Osteoblast (primary cell): Measurements from ENCODE around the gene CFAP161. TPM values are rescaled to one million over a fixed set of nuclear protein-coding genes. Genes with fewer than 3 reads are reported as not detected.
"Not testable (repeated sequence)": the region's sequence is repeated elsewhere in the genome, so short reads cannot be mapped to it uniquely, and the experiment has no call there.

Experiments
- DNase-seq: peaks from one replicate; pipeline ENCODE4 v3.0.0; 2011; ENCODE audit warnings: low spot score, mixed read lengths; ENCODE audit not compliant: insufficient read length; ENCODE audit errors: missing footprints
- H2AFZ ChIP-seq: 2 replicates; pipeline ENCODE4 v1.6.0; 2011; ENCODE audit warnings: mild to moderate bottlenecking, low read length
- H3K27ac ChIP-seq: 2 replicates; pipeline ENCODE4 v1.5.1; 2011; ENCODE audit warnings: mild to moderate bottlenecking, low read depth, low read length, moderate library complexity
- H3K27me3 ChIP-seq: 2 replicates; pipeline ENCODE4 v1.6.0; 2012; ENCODE audit warnings: mild to moderate bottlenecking, control low read depth, inconsistent platforms, low read length, moderate library complexity; ENCODE audit not compliant: insufficient read depth
- H3K36me3 ChIP-seq: 2 replicates; pipeline ENCODE4 v1.5.1; 2011; ENCODE audit warnings: mild to moderate bottlenecking, low read length, control low read depth, moderate library complexity; ENCODE audit not compliant: insufficient read depth
- H3K4me1 ChIP-seq: 2 replicates; pipeline ENCODE4 v1.5.1; 2011; ENCODE audit warnings: mild to moderate bottlenecking, low read length, control low read depth, moderate library complexity; ENCODE audit not compliant: insufficient read depth
- H3K4me2 ChIP-seq: 2 replicates; pipeline ENCODE4 v1.6.0; 2011; ENCODE audit warnings: mild to moderate bottlenecking, low read length; ENCODE audit not compliant: insufficient read depth
- H3K4me3 ChIP-seq: fragments of 200-600 bp; sonication (generic); 3 replicates; pipeline ENCODE4 v1.5.1; 2012; ENCODE audit warnings: mild to moderate bottlenecking, low read length, inconsistent platforms; ENCODE audit not compliant: insufficient read depth
- H3K79me2 ChIP-seq: 2 replicates; pipeline ENCODE4 v1.6.0; 2012; ENCODE audit warnings: mild to moderate bottlenecking, low read length, control low read depth, inconsistent platforms; ENCODE audit not compliant: insufficient read depth
- H3K9me3 ChIP-seq: 2 replicates; pipeline ENCODE4 v1.5.1; 2011; ENCODE audit warnings: low read depth, low read length, control low read depth
- H4K20me1 ChIP-seq: 2 replicates; pipeline ENCODE4 v1.6.0; 2012; ENCODE audit warnings: mild to moderate bottlenecking, low read length, control low read depth; ENCODE audit not compliant: insufficient read depth
- CTCF ChIP-seq: IDR thresholded peaks from 2 replicates; pipeline ENCODE4 v1.5.1; 2011; ENCODE audit warnings: mild to moderate bottlenecking, low read depth, low read length, moderate library complexity; ENCODE audit errors: extremely low read depth
- total RNA-seq: library from RNA; depleted of rRNA; stranded (reverse); fragments of >200 nt; gene quantifications from 2 replicates; pipeline ENCODE4 v1.2.3, GENCODE V29; 2012

Gene CFAP161
- total RNA-seq, 1 donor = under 0.01 TPM

DNA sequence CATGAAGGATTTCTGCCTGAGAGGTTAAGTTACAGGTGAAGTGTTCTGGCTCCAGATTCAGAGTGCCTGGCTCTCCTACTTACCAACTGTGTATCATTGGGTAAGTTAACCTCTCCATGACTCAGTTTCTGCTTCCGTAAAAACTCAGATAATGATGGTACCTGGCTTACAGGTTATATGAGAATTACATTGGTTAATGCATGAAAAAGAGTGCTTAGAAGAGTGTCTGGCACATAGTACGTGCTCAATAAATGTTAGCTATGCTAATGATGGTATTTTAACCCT is 23.8 kb downstream of the CFAP161 start:
- no peaks in the 10 kb centered on the region for H3K36me3 ChIP-seq
- H3K4me3 ChIP-seq = no peak overlapping the region
- no peak for TF ChIP-seq CTCF
- no peaks in the 10 kb centered on the region for H3K27me3 ChIP-seq
- H4K20me1 ChIP-seq = no peaks in the 10 kb centered on the region
- peaks cover 17% of the 10 kb centered on the region for H3K4me1 ChIP-seq
- H3K79me2 ChIP-seq = no peaks in the 10 kb centered on the region
- peak; percentile 21 for DNase-seq
- H2AFZ ChIP-seq = no peak overlapping the region
- H3K4me2 ChIP-seq = no peak overlapping the region
- no peak overlapping the region for H3K27ac ChIP-seq
- no peaks in the 10 kb centered on the region for H3K9me3 ChIP-seq

- H3K4me2 ChIP-seq, H3K27me3 ChIP-seq, H4K20me1 ChIP-seq, H3K36me3 ChIP-seq, H3K79me2 ChIP-seq, H3K27ac ChIP-seq, H3K4me3 ChIP-seq, H3K9me3 ChIP-seq, H2AFZ ChIP-seq, DNase-seq: not testable (repeated sequence)
- peaks cover 14% of the 10 kb centered on the region for H3K4me1 ChIP-seq
Observed at GRCh38 chr15:81158561-81158960, 24.5 kb downstream of the CFAP161 start.

DNA sequence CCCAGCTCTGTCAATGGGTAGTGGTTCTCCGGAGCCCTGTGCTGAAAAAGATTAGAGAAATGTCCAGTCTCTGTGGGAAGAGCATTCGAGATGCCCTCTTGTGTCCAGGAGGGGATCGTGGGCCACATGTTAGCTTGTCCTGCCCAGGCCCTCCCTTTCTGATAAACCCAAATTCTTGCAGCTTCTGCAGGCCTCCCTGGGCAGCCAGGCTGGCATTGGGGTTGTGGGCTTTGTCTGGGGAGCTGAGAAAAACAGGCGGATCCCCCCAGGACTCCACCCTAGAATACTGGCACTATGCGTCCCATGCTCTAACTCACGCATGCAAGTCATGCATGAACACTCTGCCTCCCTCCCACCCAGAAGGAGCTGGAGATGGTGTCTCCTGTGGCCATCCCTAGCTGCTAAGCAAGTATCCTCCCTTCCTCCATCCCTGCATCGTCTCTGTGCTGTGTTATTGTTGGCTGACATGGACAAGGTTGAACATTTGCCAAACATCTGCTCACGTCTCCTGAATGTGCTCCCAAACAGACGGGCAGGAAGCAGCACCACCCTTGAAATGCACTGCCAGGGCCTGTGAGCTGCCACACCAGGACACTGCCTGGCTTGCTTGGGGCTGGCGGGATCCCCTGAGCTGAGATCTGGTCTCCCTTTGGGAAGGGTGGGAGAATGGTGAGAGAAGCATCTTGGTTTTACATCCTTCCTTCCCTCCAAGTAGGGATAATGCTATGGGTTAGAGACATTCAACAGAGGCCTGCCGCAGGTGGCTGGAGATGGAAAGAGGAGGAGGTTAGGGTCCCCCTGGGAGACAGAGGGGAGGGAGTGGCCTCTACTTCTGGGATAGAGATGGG is 26.5 kb downstream of the CFAP161 start:
- Histone ChIP-seq H3K4me1 (peaks cover 29% of the 10 kb centered on the region), H3K4me2 (no peak overlapping the region), H3K9me3 (no peaks in the 10 kb centered on the region), H3K27me3 (no peaks in the 10 kb centered on the region), H3K79me2 (no peaks in the 10 kb centered on the region), H3K36me3 (no peaks in the 10 kb centered on the region), H3K4me3 (no peak overlapping the region), H4K20me1 (no peaks in the 10 kb centered on the region), H2AFZ (peak overlapping the region; percentile 3), H3K27ac (no peak overlapping the region)
- no peak for TF ChIP-seq CTCF
- peak; percentile 89 for DNase-seq

GRCh38 chr15:81161160-81161673 is 27.1 kb downstream of the CFAP161 start:
- TF ChIP-seq CTCF = no peak
- Histone ChIP-seq H3K27ac (no peak overlapping the region), H2AFZ (no peak overlapping the region)

More at GRCh38 chr15:81161160-81161673, 27.1 kb downstream of the CFAP161 start:
- no peaks in the 10 kb centered on the region for H3K36me3 ChIP-seq
- no peaks in the 10 kb centered on the region for H3K27me3 ChIP-seq
- DNase-seq = no peak
- H3K4me2 ChIP-seq = no peak overlapping the region
- no peaks in the 10 kb centered on the region for H4K20me1 ChIP-seq
- H3K4me3 ChIP-seq = no peak overlapping the region
- H3K4me1 ChIP-seq = peaks cover 30% of the 10 kb centered on the region
- no peaks in the 10 kb centered on the region for H3K9me3 ChIP-seq
- H3K79me2 ChIP-seq = no peaks in the 10 kb centered on the region
